DMS 273 treated with DMSO at 0.1 percent for 48 hours (cell line): ENCODE results near the gene EPHA6.
"Not testable (repeated sequence)": the region's sequence is repeated elsewhere in the genome, so short reads cannot be mapped to it uniquely, and the experiment has no call there.

Source experiments
- DNase-seq: peaks from one replicate; lab custom pipeline; 2025; lab: John Stamatoyannopoulos, UW

Gene EPHA6

DNA sequence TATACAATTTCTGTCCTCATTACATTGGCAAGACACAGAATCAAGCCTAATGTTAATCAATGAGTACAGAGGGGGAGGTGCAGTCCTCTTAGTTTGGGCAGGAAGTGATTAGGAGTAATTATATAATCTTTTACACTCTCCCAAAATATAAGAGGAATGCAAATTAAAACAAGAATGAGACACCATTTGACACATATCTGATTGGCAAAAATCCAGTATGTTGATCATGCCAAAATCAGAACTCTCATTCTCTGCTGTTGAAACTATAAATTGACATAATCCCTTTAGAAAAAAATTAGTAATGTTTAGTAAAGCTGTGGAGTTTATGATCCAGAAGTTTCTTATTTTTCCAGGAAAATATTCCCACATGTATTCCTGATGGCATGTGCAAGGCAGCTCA lies 373.4 kb downstream of the EPHA6 start:
- DNase-seq, result no peak

DNA sequence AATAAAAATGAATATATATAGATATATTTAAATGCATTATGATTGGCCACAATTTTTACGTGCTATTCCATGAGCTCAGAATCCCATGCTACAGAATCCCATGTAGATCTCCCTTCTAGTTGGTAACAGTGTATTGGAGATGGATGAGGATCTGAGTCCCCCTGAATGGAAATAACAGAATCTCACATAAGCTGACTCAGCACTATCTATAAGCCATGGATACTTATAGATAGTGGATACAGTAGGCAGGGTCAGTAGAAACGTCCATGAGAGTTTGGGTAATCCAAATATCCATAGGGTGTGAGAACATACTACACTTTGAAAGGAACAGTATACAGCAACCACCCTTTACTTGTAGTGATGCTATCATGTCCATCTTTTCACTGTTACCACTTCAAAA lies 375.4 kb downstream of the EPHA6 start:
- DNase-seq, result no peak

DNA sequence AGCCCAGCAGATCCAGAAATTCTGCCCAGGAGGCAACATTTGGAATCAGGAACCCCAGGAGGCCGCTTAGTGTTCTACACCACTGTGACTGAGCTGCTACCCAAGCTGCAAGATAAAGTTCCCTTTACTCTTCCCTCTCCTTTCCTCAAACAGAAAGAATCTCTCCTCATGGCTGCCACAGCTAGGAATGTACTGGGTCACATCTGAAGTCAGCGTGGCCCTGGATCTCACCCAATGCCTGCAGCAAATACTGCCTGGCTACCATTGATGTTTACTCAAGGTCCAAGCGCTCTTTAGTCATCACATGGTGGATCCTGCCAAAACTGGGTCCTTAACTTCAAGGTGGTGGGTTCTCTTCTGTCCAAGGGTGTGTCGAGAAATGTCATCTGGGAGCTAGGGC lies 382.7 kb downstream of the EPHA6 start:
- no peak for DNase-seq

DNA sequence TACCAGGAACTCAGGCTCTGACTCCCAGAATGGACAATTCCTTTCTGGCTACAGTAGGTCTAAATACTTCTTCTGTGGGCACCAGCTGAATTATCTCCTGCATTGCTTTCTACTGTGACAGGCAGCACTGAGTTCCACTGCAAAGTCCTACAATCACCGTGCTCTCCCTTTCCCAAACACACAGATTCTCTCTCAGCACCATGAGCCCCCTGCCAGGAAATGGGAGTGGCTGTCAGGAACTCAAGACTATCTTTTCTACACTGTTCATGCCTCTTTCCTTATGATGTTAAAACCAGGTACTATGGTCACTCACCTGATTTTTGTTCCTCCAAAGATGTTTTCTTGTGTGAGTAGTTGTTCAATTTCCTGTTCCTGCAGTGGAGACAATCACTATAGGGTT lies 383.4 kb downstream of the EPHA6 start:
- no peak for DNase-seq

GRCh38 chr3:97200387-97200786 lies 386.0 kb downstream of the EPHA6 start:
- no peak for DNase-seq

- DNase-seq, result no peak
These were observed 387.4 kb downstream of the EPHA6 start for GRCh38 chr3:97201814-97202213.

DNA sequence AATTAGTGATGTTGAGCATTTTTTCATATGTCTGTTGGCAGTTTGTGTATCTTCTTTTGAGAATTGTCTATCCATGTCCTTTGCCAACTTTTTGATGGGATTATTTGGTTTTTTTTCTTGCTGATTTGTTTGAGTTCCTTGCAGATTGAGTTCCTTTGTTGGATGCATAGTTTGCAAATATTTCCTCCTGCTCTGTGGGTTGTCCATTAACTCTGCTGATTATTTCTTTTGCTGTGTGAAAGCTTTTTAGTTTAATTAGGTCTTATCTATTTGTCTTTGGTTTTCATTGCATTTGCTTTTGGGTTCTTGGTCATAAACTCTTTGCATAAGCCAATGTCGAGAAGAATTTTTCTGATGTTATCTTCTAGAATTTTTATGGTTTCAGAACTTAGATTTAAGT lies 414.6 kb downstream of the EPHA6 start:
- DNase-seq, result no peak

GRCh38 chr3:97230486-97230885 lies 416.1 kb downstream of the EPHA6 start:
- DNase-seq, result no peak

DNA sequence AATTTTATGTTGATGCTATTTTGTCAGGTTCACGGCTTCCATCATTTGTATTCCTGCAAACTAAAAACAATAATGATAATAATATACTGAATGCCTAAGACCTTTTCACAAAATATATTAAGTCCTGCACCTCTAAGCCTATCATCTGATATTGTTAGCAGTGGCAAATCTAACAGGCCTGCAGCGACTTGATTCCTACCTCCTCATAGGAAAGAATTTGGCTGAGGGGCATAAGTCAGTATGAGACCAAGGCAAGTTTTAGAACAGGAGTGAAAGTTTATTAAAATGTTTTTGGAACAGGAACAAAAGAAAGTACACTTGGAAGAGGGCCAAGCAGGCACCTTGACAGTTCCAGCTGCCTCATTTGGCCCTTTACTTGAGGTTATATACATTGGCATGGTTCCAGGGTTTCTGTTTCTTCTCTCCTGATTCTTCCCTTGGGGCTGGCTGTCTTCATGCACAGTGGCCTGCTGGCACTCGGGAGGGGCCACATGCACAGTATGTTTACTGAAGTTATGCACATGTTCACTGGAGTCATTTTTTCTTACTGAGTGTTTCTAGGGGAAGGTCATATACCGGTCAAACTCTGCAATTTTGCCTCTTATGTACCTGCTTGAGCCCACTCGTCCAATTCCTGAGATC lies 418.1 kb downstream of the EPHA6 start:
- DNase-seq, result no peak

DNA sequence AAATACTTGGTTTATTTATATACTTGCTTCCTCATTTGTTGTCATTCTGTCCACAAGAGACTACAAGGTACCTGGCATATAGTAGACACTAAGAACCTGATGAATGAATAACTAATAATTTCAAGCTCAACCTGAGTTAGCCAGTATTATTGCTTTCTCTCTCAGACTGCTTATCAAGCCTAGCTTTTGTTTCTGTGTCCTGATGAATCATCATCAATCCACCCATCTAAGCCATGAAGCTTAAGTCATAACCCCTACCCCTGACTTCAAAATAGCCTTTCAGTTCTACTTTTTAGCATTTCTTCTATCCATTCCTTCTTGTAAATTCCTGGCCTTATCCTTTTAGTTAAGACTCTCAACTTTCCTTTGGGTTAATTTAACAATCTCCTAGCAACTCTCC lies 420.8 kb downstream of the EPHA6 start:
- DNase-seq, result no peak

- no peak for DNase-seq
These were observed 421.4 kb downstream of the EPHA6 start for GRCh38 chr3:97235611-97236315.

GRCh38 chr3:97241417-97241816 lies 427.0 kb downstream of the EPHA6 start:
- no peak for DNase-seq

GRCh38 chr3:97245201-97245910 lies 431.0 kb downstream of the EPHA6 start:
- DNase-seq, result no peak

GRCh38 chr3:97256060-97256459 lies 441.7 kb downstream of the EPHA6 start:
- no peak for DNase-seq

DNA sequence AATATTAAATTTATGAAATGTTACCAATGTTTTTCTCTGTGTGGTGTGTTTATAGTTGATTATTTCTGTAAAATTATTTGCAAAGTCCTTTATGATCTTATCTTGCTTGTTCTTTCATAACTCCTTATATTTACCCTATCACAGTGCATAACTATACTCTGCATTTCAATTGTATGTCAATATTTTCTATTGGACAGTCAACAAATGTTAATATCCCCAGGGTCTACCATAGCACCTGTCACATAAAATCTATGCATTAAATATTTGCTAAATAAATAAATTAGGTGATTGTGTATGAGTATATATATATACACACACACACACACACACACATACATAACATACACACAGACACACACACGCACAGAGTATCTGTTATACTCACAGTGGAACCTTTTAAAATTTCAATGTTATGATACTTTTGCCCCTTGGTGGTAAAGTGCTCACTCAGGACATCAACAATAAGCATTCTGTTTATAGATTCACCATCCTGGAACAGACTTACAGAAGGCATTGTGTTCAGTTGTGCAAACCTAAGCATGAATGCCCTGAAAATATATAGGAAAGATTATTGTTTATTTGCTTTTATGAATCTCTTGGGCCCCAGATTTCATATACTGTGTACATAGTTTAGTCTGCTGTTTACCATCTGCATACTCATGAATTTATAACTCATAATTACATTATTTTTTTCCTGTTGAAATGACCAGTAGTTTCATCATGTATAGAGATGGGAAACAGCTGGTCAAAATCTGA lies 443.7 kb downstream of the EPHA6 start:
- DNase-seq, result no peak

DNA sequence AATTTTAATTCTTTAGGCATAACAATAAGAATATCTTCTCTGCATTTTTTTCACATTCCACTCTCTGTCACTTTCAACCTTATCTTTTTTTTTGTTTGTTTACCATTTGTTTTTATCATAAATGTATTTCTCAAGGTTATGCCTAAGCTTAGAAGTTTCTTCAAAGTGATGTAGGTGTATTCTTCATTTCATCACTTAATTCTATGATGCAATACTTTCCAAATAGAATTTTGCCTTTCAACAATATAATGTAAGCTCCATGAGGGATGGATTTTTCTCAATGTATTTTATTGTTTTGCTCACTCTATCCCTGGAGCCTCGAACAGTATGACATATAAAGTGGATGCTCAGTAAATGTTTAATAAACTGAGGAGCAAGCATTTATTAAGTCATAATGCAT lies 444.9 kb downstream of the EPHA6 start:
- no peak for DNase-seq

DNA sequence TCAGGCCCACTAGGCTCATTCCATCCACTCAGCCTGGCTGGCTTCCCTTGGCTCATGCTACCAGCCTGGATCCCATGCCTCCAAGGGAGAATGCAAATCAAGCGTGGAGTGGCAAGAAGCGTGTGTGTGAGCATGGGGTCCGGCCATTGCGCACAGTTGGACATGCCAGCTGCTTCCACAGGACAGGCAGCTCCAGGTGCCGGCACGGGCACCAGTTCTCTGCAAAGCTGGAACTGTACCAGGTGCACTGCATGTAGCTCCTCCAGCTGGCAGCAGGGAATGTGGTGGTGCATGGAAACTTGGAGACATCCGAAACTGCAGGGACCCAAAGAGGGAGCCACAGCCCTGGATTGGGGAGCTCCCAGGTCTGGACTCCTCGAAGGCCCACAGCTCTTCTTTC lies 449.8 kb downstream of the EPHA6 start:
- DNase-seq, result no peak

DNA sequence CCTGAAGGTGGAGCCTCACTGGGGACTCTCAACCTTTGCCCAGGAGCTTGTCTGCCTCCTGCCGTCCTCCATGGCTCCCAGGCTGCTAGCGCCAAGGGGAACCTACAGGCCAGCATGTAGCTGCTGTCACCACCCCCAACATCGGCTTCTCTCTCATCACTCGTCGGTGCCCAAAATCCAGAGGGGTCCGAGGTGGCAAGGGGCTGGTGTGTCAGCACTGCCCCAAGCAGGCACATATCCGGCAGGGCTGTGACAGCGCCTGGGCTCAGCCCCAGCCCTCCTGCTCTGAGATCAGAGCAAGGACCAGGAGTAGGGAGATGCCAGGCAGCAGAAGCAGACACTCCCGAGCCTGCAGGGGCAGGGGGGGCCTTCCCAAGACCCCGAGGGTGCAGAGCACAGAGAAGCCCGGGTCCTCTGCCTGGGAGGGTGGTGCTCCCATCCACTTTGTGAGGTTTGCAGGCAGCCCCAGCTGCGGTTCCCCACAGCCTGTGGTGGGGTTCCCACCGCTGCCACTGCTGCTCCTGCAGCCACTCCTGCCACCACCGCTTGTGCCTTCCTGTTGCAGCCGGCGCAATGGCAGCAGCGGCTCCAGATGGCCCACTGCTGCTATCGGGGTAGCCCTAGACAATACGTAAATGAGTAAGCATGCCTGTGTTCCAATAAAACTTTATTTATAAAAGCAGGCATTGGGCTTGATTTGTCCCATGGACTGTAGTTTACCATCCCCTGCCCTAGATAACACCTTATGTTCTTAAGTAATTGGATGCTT lies 451.0 kb downstream of the EPHA6 start:
- no peak for DNase-seq

- no peak for DNase-seq
These were observed 454.8 kb downstream of the EPHA6 start for GRCh38 chr3:97269202-97269601.

DNA sequence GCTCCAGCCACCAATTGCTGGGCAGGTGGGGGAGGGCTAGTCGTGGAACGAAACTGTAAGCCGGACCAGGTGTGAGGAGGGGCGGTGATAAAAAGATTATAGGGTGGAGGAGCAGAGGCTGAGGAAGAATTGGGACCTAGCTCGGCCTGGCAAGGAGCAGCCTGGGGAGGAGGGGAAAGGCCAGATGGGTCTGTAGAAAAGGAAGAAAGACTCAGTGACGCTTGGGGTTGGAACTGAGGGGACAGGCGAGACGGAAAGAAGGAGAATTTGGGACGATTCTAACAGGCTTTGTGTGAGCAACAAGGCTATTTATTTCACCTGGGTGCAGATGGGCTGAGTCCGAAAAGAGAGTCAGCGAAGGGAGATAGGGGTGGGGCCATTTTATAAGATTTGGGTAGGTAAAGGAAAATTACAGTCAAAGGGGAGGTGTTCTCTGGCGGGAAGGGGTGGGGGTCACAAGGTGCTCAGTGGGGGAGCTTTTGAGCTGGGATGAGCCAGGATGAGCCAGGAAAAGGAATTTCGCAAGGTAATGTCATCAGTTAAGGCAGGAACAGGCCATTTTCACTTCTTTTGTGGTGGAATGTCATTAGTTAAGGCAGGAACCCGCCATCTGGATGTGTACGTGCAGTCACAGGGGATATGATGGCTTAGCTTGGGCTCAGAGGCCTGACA lies 462.6 kb downstream of the EPHA6 start:
- DNase-seq, result not testable (repeated sequence)

GRCh38 chr3:97277708-97278107 lies 463.3 kb downstream of the EPHA6 start:
- DNase-seq, result no peak
